Measurements from ENCODE around the gene ZBTB7C.

- no peak for TF ChIP-seq SIN3A (IDR thresholded peaks at IDR 0.05; ENCODE audit: borderline replicate concordance, insufficient read depth, low read length)
- no peak for TF ChIP-seq POLR2AphosphoS5 (IDR thresholded peaks at IDR 0.05; ENCODE audit: low read depth, low read length)
Measured at GRCh38 chr18:48181087-48181823, 227.9 kb downstream of the ZBTB7C start.
